Dermis blood vessel endothelial cell (primary cell): ENCODE results near the gene POLR3C. TPM values are rescaled to one million over a fixed set of nuclear protein-coding genes. Genes with fewer than 3 reads are reported as not detected.
A peak's percentile ranks its signal among the peaks of the same experiment; 100 is the strongest.
"Not testable (repeated sequence)": the region's sequence is repeated elsewhere in the genome, so short reads cannot be mapped to it uniquely, and the experiment has no call there.

Source experiments
- DNase-seq: peaks from one replicate; pipeline ENCODE4 v3.0.0; 2010
- total RNA-seq: library from RNA; depleted of rRNA; stranded (reverse); fragments of >200 nt; gene quantifications from 2 replicates; pipeline ENCODE4 v1.2.3, GENCODE V29; 2014

The POLR3C gene
- total RNA-seq, 1 donor from 2014 or later: 29.3 TPM

GRCh38 chr1:145824499-145824842 is 471 bp downstream of the POLR3C start:
- DNase-seq: peak; percentile 17

- DNase-seq: peak; percentile 26
Observed at GRCh38 chr1:145826030-145826429, 2.0 kb downstream of the POLR3C start.

- peak; percentile 53 for DNase-seq
Observed at GRCh38 chr1:145827966-145828365, 4.0 kb downstream of the POLR3C start.

- DNase-seq: no peak
Observed at GRCh38 chr1:145828367-145829026, 4.5 kb downstream of the POLR3C start.

GRCh38 chr1:145830810-145831209 is 6.8 kb downstream of the POLR3C start:
- DNase-seq: not testable (repeated sequence)

GRCh38 chr1:145837656-145838055 is 13.7 kb downstream of the POLR3C start:
- no peak for DNase-seq

GRCh38 chr1:145843031-145843430 is 19.0 kb downstream of the POLR3C start:
- no peak for DNase-seq

GRCh38 chr1:145845144-145845513 is 21.1 kb downstream of the POLR3C start:
- no peak for DNase-seq

GRCh38 chr1:145845514-145846161 is 21.6 kb downstream of the POLR3C start, which contains the start of gene NUDT17:
NUDT17 (plus strand) TSS chr1:145845630; CDS start chr1:145845641, 11 bp downstream.
- DNase-seq: peak; percentile 84

- peak; percentile 63 for DNase-seq
Observed at GRCh38 chr1:145846201-145846612, 22.2 kb downstream of the POLR3C start.

- no peak for DNase-seq
Observed at GRCh38 chr1:145847827-145848226, 23.8 kb downstream of the POLR3C start.

- peak; percentile 61 for DNase-seq
Observed at GRCh38 chr1:145849356-145850160, 25.6 kb downstream of the POLR3C start.

GRCh38 chr1:145855426-145855948 is 31.5 kb downstream of the POLR3C start:
- DNase-seq: peak; percentile 32

GRCh38 chr1:145857170-145857569 is 33.2 kb downstream of the POLR3C start:
- no peak for DNase-seq

GRCh38 chr1:145858238-145858900 is 34.4 kb downstream of the POLR3C start:
- peak; percentile 40 for DNase-seq

GRCh38 chr1:145858901-145859490 is 35.0 kb downstream of the POLR3C start, which contains the start of gene PIAS3:
PIAS3 (minus strand) TSS chr1:145859081; CDS start chr1:145858990, 91 bp downstream.
- DNase-seq: peak; percentile 98

GRCh38 chr1:145859491-145860023 is 35.6 kb downstream of the POLR3C start:
- peak; percentile 91 for DNase-seq

GRCh38 chr1:145863282-145864018 is 39.5 kb downstream of the POLR3C start:
- DNase-seq: no peak

GRCh38 chr1:145868232-145868631 is 44.2 kb downstream of the POLR3C start:
- peak; percentile 26 for DNase-seq

- DNase-seq: peak; percentile 47
Observed at GRCh38 chr1:145871994-145872924, 48.3 kb downstream of the POLR3C start.
